OCI-LY1 (cell line): Measurements from ENCODE around the gene DAZAP1.

Experiments used
- H2AFZ ChIP-seq: fragments of 200-600 bp; sonication (generic), shearing (Covaris generic); 2 replicates; pipeline ENCODE4 v1.6.0; 2014; ENCODE audit warnings: antibody characterized with exemption, mild to moderate bottlenecking, low read length
- H3F3A ChIP-seq: fragments of 200-600 bp; sonication (generic), shearing (Covaris generic); 2 replicates; pipeline ENCODE4 v1.6.0; 2014; ENCODE audit warnings: mild to moderate bottlenecking, antibody characterized with exemption, low read length, moderate library complexity; ENCODE audit not compliant: insufficient read depth
- H3K27ac ChIP-seq: fragments of 200-600 bp; sonication (generic); 2 replicates; pipeline ENCODE4 v1.5.1; 2014; ENCODE audit warnings: low read length, mixed run types, mild to moderate bottlenecking, low read depth; ENCODE audit not compliant: poor library complexity, severe bottlenecking
- H3K27me3 ChIP-seq: fragments of 200-600 bp; sonication (generic); 2 replicates; pipeline ENCODE4 v1.6.0; 2014; ENCODE audit warnings: antibody characterized with exemption, mild to moderate bottlenecking, low read length, moderate library complexity; ENCODE audit not compliant: insufficient read depth
- H3K36me3 ChIP-seq: fragments of 200-600 bp; sonication (generic); 2 replicates; pipeline ENCODE4 v1.6.1; 2014; ENCODE audit warnings: mild to moderate bottlenecking, antibody characterized with exemption, low read length, moderate library complexity, mixed read lengths; ENCODE audit not compliant: insufficient read depth
- H3K4me1 ChIP-seq: fragments of 200-600 bp; sonication (generic); 2 replicates; pipeline ENCODE4 v1.5.1; 2014; ENCODE audit warnings: mild to moderate bottlenecking, low read length, moderate library complexity; ENCODE audit not compliant: insufficient read depth, severe bottlenecking
- H3K4me2 ChIP-seq: fragments of 200-600 bp; sonication (generic), shearing (Covaris generic); 2 replicates; pipeline ENCODE4 v1.6.1; 2014; ENCODE audit warnings: low read length
- H3K4me3 ChIP-seq: fragments of 200-600 bp; sonication (generic); 2 replicates; pipeline ENCODE4 v1.5.1; 2014; ENCODE audit warnings: low read length, low read depth, mild to moderate bottlenecking, mixed read lengths; ENCODE audit not compliant: poor library complexity, severe bottlenecking
- H3K79me2 ChIP-seq: fragments of 200-600 bp; shearing (Covaris generic); 2 replicates; pipeline ENCODE4 v1.6.1; 2016; ENCODE audit warnings: mixed run types, low read length, mixed read lengths; ENCODE audit not compliant: insufficient read depth
- H3K9ac ChIP-seq: fragments of 200-600 bp; sonication (generic), shearing (Covaris generic); 2 replicates; pipeline ENCODE4 v1.6.1; 2014; ENCODE audit warnings: mild to moderate bottlenecking, low read length, mixed read lengths
- H3K9me2 ChIP-seq: fragments of 200-600 bp; sonication (generic), shearing (Covaris generic); 2 replicates; pipeline ENCODE4 v1.6.1; 2014; ENCODE audit warnings: low read depth, mild to moderate bottlenecking, low read length, mixed read lengths
- H3K9me3 ChIP-seq: fragments of 200-600 bp; shearing (Covaris generic); 2 replicates; pipeline ENCODE4 v1.6.1; 2014; ENCODE audit warnings: low read length, mixed read lengths
- H4K20me1 ChIP-seq: fragments of 200-600 bp; sonication (generic), shearing (Covaris generic); 2 replicates; pipeline ENCODE4 v1.6.0; 2016; ENCODE audit warnings: mild to moderate bottlenecking, low read length; ENCODE audit not compliant: insufficient read depth
- CTCF ChIP-seq: fragments of 200-600 bp; sonication (generic), shearing (Covaris generic); IDR thresholded peaks from 2 replicates; pipeline ENCODE4 v1.5.1; 2017; ENCODE audit warnings: mild to moderate bottlenecking, antibody characterized with exemption, low read length, moderate library complexity, mixed read lengths
- EZH2 ChIP-seq: fragments of 200-600 bp; sonication (generic), shearing (Covaris generic); IDR thresholded peaks from 2 replicates; pipeline ENCODE4 v1.8.0; 2017; ENCODE audit warnings: borderline replicate concordance, mixed run types, mild to moderate bottlenecking, antibody characterized with exemption, low read length, moderate library complexity, mixed read lengths

DAZAP1 gene

DNA sequence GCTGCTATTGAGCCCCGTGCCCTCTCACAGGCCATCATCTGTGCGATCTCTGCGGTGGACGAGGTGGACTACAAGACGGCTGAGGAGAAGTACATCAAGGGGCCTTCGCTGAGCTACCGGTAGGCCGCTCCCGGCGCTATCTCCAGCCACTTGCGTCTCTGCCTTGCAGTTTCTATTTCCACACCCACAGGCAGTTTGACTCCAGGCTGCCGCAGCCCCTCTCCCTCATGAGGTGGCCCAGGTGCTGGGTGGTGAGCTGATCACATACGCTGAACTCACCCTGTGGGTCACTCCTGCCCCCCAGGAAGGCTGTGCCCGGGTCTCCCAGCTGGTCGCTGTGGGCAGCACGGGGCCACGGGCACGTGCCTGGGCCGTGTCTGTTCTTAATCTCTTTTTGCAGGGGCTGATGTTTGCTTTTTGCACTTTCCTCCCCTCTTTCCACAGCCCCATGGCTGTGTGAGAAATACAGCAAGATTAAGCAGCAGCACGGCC is 34.3 kb upstream of the DAZAP1 start:
- Histone ChIP-seq H3K9ac (no peak overlapping the region), H3K9me3 (no peaks in the 10 kb centered on the region), H3K4me2 (no peak overlapping the region), H3K9me2 (no peaks in the 10 kb centered on the region), H2AFZ (no peak overlapping the region), H3K27me3 (no peaks in the 10 kb centered on the region), H4K20me1 (no peaks in the 10 kb centered on the region), H3K79me2 (no peaks in the 10 kb centered on the region), H3K27ac (no peak overlapping the region), H3K4me3 (no peak overlapping the region), H3F3A (no peaks in the 10 kb centered on the region; the same call in 1 of the 2 replicates), H3K4me1 (peaks cover 10% of the 10 kb centered on the region), H3K36me3 (peaks cover 70% of the 10 kb centered on the region)
- TF ChIP-seq EZH2 (no peak), CTCF (no peak)

DNA sequence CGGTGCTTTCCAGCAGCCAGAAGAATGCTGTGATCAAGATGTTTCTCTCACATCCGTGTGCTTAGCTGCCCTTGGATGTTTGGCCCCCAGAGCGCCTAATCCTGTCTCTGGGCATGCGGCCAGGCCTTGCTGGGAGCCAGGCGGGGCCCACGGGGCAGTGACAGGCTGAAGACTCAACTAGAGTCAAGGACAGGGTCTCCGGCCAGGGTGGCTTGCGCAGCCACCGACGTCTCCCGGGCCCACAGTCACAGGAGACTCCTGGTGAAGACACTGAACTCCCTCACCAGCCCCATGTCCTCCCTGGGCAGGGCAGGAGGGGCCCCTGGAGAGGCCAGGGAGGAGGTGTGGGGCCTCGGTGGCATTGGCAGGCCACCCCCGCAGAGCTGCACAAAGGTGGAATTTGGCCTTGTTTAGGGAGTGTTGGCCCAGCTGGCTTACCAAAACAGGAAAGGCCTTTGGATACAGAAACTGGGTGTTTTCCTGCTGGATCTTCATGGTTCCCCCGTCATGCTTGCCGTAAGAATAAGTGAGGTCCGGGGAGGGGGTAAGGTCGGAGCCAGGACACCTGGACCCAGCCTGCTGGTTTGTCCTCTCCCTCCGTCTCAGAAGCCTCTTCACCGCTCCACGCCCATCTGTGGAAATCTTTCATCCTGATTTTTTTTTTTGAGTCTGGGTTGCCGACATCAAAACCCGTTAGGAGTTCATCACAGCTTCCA is 33.7 kb upstream of the DAZAP1 start:
- no peak for TF ChIP-seq EZH2
- no peak for TF ChIP-seq CTCF
- H3K9ac ChIP-seq = no peak overlapping the region

GRCh38 chr19:1374250-1374577 is 33.2 kb upstream of the DAZAP1 start:
- Histone ChIP-seq H3K9ac (no peak overlapping the region), H2AFZ (no peak overlapping the region), H3K27me3 (no peaks in the 10 kb centered on the region), H3K4me3 (no peak overlapping the region), H3K4me1 (peaks cover 10% of the 10 kb centered on the region), H3K4me2 (no peak overlapping the region), H3K27ac (no peak overlapping the region), H3K9me2 (no peaks in the 10 kb centered on the region), H3F3A (no peaks in the 10 kb centered on the region; the same call in 1 of the 2 replicates), H3K79me2 (no peaks in the 10 kb centered on the region), H4K20me1 (no peaks in the 10 kb centered on the region), H3K36me3 (peaks cover 66% of the 10 kb centered on the region), H3K9me3 (no peaks in the 10 kb centered on the region)
- TF ChIP-seq EZH2 (no peak), CTCF (no peak)

More for the DNA sequence above, 33.7 kb upstream of the DAZAP1 start:
- H3K79me2 ChIP-seq = no peaks in the 10 kb centered on the region
- H3K4me1 ChIP-seq = peaks cover 10% of the 10 kb centered on the region
- no peaks in the 10 kb centered on the region; the same call in 1 of the 2 replicates for H3F3A ChIP-seq
- H3K9me3 ChIP-seq = no peaks in the 10 kb centered on the region
- H3K4me3 ChIP-seq = no peak overlapping the region
- no peak overlapping the region for H3K4me2 ChIP-seq
- H2AFZ ChIP-seq = no peak overlapping the region
- H3K27me3 ChIP-seq = no peaks in the 10 kb centered on the region
- no peaks in the 10 kb centered on the region for H4K20me1 ChIP-seq
- no peaks in the 10 kb centered on the region for H3K9me2 ChIP-seq
- H3K36me3 ChIP-seq = peaks cover 70% of the 10 kb centered on the region
- no peak overlapping the region for H3K27ac ChIP-seq
